BJ (cell line): ENCODE data around the gene OR2K2. TPM values are rescaled to one million over a fixed set of nuclear protein-coding genes. Genes with fewer than 3 reads are reported as not detected.
"Not testable (repeated sequence)": the region's sequence is repeated elsewhere in the genome, so short reads cannot be mapped to it uniquely, and the experiment has no call there.

ENCODE experiments used
- CTCF ChIA-PET: fragments of 350-600 bp; formaldehyde crosslinking; extraction: SDS; loops from one replicate; lab custom pipeline; 2021; ENCODE audit warnings: antibody characterized with exemption, inconsistent platforms; lab: Yijun Ruan, JAX
- POLR2A ChIA-PET: fragments of 300-600 bp; sonication (Branson Sonifier 250); formaldehyde crosslinking; extraction: SDS; loops from one replicate; lab custom pipeline; 2021; ENCODE audit warnings: antibody characterized with exemption; lab: Charles Lee
- DNase-seq: peaks from one replicate; pipeline ENCODE4 v3.0.0-alpha.2; 2011; ENCODE audit warnings: low read depth
- H3K27me3 ChIP-seq: 2 replicates; pipeline ENCODE4 v1.6.0; 2011; ENCODE audit warnings: low read length; ENCODE audit not compliant: control insufficient read depth, insufficient read depth
- H3K36me3 ChIP-seq: 2 replicates; pipeline ENCODE4 v1.5.1; 2011; ENCODE audit warnings: low read length; ENCODE audit not compliant: control insufficient read depth, insufficient read depth
- H3K4me3 ChIP-seq: 2 replicates; pipeline ENCODE4 v1.5.1; 2011; ENCODE audit warnings: low read depth, mild to moderate bottlenecking, control low read depth, low read length
- polyA plus RNA-seq: library from polyadenylated mRNA; depleted of rRNA; stranded (reverse); fragments of >200 nt; gene quantifications from 2 replicates; pipeline ENCODE4 v1.2.3, GENCODE V29; 2011
- TF ChIP-seq, protein P1 (sequence below): IDR thresholded peaks from 2 replicates; pipeline ENCODE4 v1.5.1; 2011; ENCODE audit warnings: low read depth, mild to moderate bottlenecking, control low read depth, inconsistent platforms, low read length, moderate library complexity; ENCODE audit not compliant: insufficient read depth

The OR2K2 gene
- polyA plus RNA-seq, 1 experiment = not detected

- ChIA-PET POLR2A (no interaction called here), CTCF (interaction anchor here (0.6 to 3.2 kb wide), 3 partner anchors 9 to 261 kb away, joined by 3 to 12 read pairs (median 4); no protein-coding TSS in a partner anchor)
- no peaks in the 10 kb centered on the region for H3K27me3 ChIP-seq
- no peaks in the 10 kb centered on the region for H3K36me3 ChIP-seq
- DNase-seq = no peak
- H3K4me3 ChIP-seq = no peak overlapping the region
- TF ChIP-seq, protein P1, sequence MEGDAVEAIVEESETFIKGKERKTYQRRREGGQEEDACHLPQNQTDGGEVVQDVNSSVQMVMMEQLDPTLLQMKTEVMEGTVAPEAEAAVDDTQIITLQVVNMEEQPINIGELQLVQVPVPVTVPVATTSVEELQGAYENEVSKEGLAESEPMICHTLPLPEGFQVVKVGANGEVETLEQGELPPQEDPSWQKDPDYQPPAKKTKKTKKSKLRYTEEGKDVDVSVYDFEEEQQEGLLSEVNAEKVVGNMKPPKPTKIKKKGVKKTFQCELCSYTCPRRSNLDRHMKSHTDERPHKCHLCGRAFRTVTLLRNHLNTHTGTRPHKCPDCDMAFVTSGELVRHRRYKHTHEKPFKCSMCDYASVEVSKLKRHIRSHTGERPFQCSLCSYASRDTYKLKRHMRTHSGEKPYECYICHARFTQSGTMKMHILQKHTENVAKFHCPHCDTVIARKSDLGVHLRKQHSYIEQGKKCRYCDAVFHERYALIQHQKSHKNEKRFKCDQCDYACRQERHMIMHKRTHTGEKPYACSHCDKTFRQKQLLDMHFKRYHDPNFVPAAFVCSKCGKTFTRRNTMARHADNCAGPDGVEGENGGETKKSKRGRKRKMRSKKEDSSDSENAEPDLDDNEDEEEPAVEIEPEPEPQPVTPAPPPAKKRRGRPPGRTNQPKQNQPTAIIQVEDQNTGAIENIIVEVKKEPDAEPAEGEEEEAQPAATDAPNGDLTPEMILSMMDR = no peak
Measured at GRCh38 chr9:111297066-111297824, 32.8 kb downstream of the OR2K2 start.

DNA sequence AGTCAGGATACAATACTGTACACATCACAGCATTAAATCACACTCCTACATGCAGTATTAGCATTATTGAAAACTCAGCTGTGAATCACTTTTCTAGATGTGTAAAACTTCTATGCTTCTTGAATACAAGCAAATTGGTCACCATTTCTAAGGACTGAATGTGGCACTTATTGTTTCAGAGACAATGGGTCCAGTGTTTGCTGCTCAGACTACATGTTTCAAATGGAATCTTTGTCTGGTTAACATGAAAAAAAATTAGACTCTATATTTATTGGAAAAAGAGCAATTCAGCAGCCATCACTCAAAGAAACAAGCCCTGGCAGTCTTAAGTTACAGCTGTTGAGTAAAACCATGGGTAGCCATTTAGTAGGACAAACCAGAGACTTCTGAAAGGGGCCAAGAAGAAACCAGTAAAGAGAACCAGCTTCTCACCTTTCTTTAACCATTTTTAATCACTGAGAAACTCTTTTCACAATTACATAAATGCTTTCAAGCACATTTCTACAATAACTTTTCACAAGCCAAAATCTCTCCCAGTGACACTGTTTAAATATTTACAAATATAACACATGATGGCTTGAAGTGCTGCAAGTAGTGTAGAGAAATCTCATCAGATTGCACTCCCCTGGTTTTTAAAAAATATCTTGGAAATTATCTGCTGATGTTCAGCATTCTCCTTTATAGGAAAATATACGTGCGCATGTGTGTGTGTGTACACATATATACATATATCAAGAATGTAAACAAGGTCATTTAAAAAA lies 35.2 kb downstream of the OR2K2 start:
- TF ChIP-seq, protein P1 = no peak
- ChIA-PET POLR2A (no interaction called here), CTCF (no interaction called here)
- Histone ChIP-seq H3K36me3 (no peaks in the 10 kb centered on the region), H3K4me3 (no peak overlapping the region), H3K27me3 (no peaks in the 10 kb centered on the region)
- DNase-seq = no peak

- no peaks in the 10 kb centered on the region for H3K27me3 ChIP-seq
- ChIA-PET CTCF (interaction anchor here (1.0 to 2.4 kb wide), 2 partner anchors 13 to 251 kb away, joined by 5 to 6 read pairs; no protein-coding TSS in a partner anchor), POLR2A (no interaction called here)
- H3K36me3 ChIP-seq = no peaks in the 10 kb centered on the region
- DNase-seq = peak; percentile 26
- TF ChIP-seq, protein P1 = no peak
- H3K4me3 ChIP-seq = no peak overlapping the region
Measured at GRCh38 chr9:111287127-111287526, 42.9 kb downstream of the OR2K2 start.

DNA sequence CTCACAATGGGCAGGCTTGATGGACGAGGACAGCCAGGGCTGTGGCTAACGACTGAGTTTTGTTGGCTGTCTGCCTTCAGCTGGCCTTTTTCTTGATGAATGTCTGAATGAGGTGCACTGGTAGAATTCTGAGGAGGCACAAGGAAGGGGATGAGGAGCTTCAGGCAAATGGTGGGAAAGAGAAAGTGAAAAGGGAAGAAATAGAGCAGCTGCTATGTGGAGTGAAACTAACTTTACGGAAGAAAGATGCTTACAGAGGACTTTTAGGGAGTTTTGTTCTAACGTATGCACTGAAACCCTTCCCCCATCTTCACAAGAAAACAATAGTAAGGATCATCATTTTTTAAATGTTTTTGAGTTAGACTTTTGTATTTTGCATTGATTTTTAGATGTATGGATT lies 45.3 kb downstream of the OR2K2 start:
- TF ChIP-seq, protein P1 = no peak
- H3K4me3 ChIP-seq = no peak overlapping the region
- ChIA-PET CTCF (interaction anchor here (2.4 kb wide), 1 partner anchor 15 kb away, joined by 5 read pairs; no protein-coding TSS in a partner anchor), POLR2A (no interaction called here)
- no peaks in the 10 kb centered on the region for H3K27me3 ChIP-seq
- no peak for DNase-seq
- no peaks in the 10 kb centered on the region for H3K36me3 ChIP-seq

- Histone ChIP-seq H3K4me3 (no peak overlapping the region), H3K36me3 (no peaks in the 10 kb centered on the region), H3K27me3 (no peaks in the 10 kb centered on the region)
- ChIA-PET CTCF (interaction anchor here (0.6 kb wide), 2 partner anchors 679 to 1620 kb away, joined by 3 read pairs; no protein-coding TSS in a partner anchor), POLR2A (no interaction called here)
- no peak for DNase-seq
- TF ChIP-seq, protein P1 = no peak
Measured at GRCh38 chr9:111282845-111283244, 47.2 kb downstream of the OR2K2 start.

- CTCF ChIA-PET, DNase-seq, POLR2A ChIA-PET, H3K4me3 ChIP-seq, H3K36me3 ChIP-seq, H3K27me3 ChIP-seq: not testable (repeated sequence)
Measured at GRCh38 chr9:111280795-111281194, 49.2 kb downstream of the OR2K2 start.
